DND-41 (cell line): ENCODE data around the gene SRMS.

ENCODE experiments used
- ATAC-seq: fragments of 200-7000 bp; cut with Tn5 transposase; 3 replicates; pipeline ENCODE4 v1.9.1; 2021; ENCODE audit warnings: low read depth; ENCODE audit not compliant: insufficient read depth
- DNase-seq: peaks from one replicate; pipeline ENCODE4 v3.0.0-alpha.2; 2020
- H2AFZ ChIP-seq: 2 replicates; pipeline ENCODE4 v1.6.0; 2012; ENCODE audit warnings: low read depth, low read length
- H3K27ac ChIP-seq: 2 replicates; pipeline ENCODE4 v1.5.1; 2012; ENCODE audit warnings: low read length, inconsistent platforms
- H3K27me3 ChIP-seq: fragments of 200-600 bp; sonication (generic); 2 replicates; pipeline ENCODE4 v1.6.0; 2012; ENCODE audit warnings: low read length, mild to moderate bottlenecking, inconsistent platforms; ENCODE audit not compliant: insufficient read depth, poor library complexity
- H3K36me3 ChIP-seq: 2 replicates; pipeline ENCODE4 v1.5.1; 2012; ENCODE audit warnings: low read length, inconsistent platforms; ENCODE audit not compliant: insufficient read depth
- H3K4me1 ChIP-seq: 2 replicates; pipeline ENCODE4 v1.5.1; 2012; ENCODE audit warnings: mild to moderate bottlenecking, low read length; ENCODE audit not compliant: insufficient read depth
- H3K4me2 ChIP-seq: 2 replicates; pipeline ENCODE4 v1.6.0; 2012; ENCODE audit warnings: mild to moderate bottlenecking, moderate library complexity, low read length, inconsistent platforms; ENCODE audit not compliant: insufficient read depth
- H3K4me3 ChIP-seq, 2 experiments: fragments of 200-600 bp in 1 of 2; shearing (Covaris generic) in 1 of 2; 2 replicates each; pipeline ENCODE4 v1.5.1; 2012 to 2016; ENCODE audit warnings: inconsistent platforms in 2 of 2, low read length in 2 of 2, mild to moderate bottlenecking in 2 of 2, low read depth in 1 of 2, moderate library complexity in 1 of 2
- H3K79me2 ChIP-seq: 2 replicates; pipeline ENCODE4 v1.6.0; 2012; ENCODE audit warnings: low read length, inconsistent platforms; ENCODE audit not compliant: insufficient read depth
- H3K9ac ChIP-seq: 2 replicates; pipeline ENCODE4 v1.6.0; 2012; ENCODE audit warnings: low read depth, mild to moderate bottlenecking, inconsistent platforms, low read length, moderate library complexity
- H3K9me3 ChIP-seq: 2 replicates; pipeline ENCODE4 v1.5.1; 2012; ENCODE audit warnings: low read length, moderate library complexity, mild to moderate bottlenecking, inconsistent platforms; ENCODE audit not compliant: insufficient read depth, severe bottlenecking
- H4K20me1 ChIP-seq: 2 replicates; pipeline ENCODE4 v1.6.0; 2012; ENCODE audit warnings: low read length; ENCODE audit not compliant: insufficient read depth
- EZH2 ChIP-seq: IDR thresholded peaks from 3 replicates; pipeline ENCODE4 v1.6.1; 2012; ENCODE audit warnings: borderline replicate concordance, low read depth, mild to moderate bottlenecking, moderate library complexity, low read length, inconsistent platforms; ENCODE audit not compliant: severe bottlenecking
- TF ChIP-seq, protein P1 (sequence below): IDR thresholded peaks from 2 replicates; pipeline ENCODE4 v1.5.1; 2012; ENCODE audit warnings: borderline replicate concordance, low read length, moderate library complexity, mild to moderate bottlenecking; ENCODE audit not compliant: poor library complexity, severe bottlenecking; ENCODE audit errors: extremely low read depth

SRMS gene

DNA sequence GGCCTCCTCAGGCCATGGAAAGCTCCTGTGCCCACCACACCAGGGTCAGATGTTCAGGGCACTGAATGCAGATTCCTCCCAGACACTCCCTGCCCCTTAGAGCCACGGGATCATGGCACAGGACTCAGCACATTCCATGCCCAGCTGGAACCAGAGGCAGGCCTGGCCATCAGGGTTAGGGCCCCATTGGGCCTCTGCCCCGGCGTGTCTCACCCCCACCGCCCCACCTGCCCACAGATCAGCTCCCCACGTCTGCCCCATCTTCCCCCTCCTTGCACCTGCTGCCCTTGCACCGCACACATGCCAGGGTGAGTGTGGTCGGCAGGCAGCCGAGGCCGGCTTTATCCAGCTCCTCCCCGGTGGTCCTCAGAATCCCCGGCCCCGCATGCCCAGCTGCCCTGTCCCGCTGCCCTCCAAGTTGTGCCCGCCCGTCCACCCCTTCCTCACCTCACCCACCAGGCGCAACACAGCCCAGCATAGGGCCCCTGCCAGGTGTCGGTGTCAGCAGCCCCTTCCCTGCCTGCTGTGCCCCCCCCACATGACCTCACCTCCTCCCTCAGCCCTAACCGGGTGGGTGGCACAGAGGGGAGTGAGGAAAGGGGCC, 2.2 kb upstream of the SRMS start:
- Histone ChIP-seq H3K27ac (no peak overlapping the region), H4K20me1 (peaks cover 8% of the 10 kb centered on the region; the same call in 1 of the 2 replicates), H3K9ac (no peak overlapping the region), H3K27me3 (peaks cover 4% of the 10 kb centered on the region), H3K9me3 (no peaks in the 10 kb centered on the region), H3K79me2 (no peaks in the 10 kb centered on the region), H3K4me2 (no peak overlapping the region), H3K4me3 (no peak overlapping the region), H3K36me3 (no peaks in the 10 kb centered on the region), H2AFZ (no peak overlapping the region), H3K4me1 (peaks cover 30% of the 10 kb centered on the region)
- TF ChIP-seq, protein P1, sequence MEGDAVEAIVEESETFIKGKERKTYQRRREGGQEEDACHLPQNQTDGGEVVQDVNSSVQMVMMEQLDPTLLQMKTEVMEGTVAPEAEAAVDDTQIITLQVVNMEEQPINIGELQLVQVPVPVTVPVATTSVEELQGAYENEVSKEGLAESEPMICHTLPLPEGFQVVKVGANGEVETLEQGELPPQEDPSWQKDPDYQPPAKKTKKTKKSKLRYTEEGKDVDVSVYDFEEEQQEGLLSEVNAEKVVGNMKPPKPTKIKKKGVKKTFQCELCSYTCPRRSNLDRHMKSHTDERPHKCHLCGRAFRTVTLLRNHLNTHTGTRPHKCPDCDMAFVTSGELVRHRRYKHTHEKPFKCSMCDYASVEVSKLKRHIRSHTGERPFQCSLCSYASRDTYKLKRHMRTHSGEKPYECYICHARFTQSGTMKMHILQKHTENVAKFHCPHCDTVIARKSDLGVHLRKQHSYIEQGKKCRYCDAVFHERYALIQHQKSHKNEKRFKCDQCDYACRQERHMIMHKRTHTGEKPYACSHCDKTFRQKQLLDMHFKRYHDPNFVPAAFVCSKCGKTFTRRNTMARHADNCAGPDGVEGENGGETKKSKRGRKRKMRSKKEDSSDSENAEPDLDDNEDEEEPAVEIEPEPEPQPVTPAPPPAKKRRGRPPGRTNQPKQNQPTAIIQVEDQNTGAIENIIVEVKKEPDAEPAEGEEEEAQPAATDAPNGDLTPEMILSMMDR, result no peak
- TF ChIP-seq EZH2, result no peak
- ATAC-seq (no peak), DNase-seq (no peak)

DNA sequence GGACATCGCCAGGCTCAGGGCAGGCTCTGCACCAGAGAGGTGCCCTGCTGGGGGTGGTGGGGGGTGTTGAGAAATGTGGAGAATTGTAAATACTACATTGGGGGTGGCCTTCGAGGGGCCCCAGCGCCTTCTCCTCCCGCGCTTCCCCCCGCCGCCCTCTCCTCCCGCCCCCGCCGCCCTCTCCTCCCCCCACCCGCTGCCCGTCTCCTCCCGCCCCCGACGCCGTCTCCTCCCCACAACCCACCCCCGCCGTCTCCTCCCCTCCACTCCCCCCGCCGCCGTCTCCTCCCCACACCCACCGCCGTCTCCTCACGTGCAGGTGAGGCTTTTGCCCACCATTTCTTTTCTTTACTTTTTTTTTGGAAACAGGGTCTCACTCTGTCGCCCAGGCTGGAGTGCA, 1.5 kb upstream of the SRMS start:
- H3K79me2 ChIP-seq, result no peaks in the 10 kb centered on the region
- H3K4me1 ChIP-seq, result peaks cover 22% of the 10 kb centered on the region
- H3K4me3 ChIP-seq, result no peak overlapping the region
- TF ChIP-seq EZH2, result no peak
- H3K27me3 ChIP-seq, result peaks cover 4% of the 10 kb centered on the region
- peaks cover 3% of the 10 kb centered on the region; the same call in 1 of the 2 replicates for H4K20me1 ChIP-seq
- H3K9me3 ChIP-seq, result no peaks in the 10 kb centered on the region
- no peak overlapping the region for H3K9ac ChIP-seq
- no peak for ATAC-seq
- no peak overlapping the region for H2AFZ ChIP-seq
- DNase-seq, result no peak
- H3K27ac ChIP-seq, result no peak overlapping the region
- H3K4me2 ChIP-seq, result no peak overlapping the region
- no peaks in the 10 kb centered on the region for H3K36me3 ChIP-seq

DNA sequence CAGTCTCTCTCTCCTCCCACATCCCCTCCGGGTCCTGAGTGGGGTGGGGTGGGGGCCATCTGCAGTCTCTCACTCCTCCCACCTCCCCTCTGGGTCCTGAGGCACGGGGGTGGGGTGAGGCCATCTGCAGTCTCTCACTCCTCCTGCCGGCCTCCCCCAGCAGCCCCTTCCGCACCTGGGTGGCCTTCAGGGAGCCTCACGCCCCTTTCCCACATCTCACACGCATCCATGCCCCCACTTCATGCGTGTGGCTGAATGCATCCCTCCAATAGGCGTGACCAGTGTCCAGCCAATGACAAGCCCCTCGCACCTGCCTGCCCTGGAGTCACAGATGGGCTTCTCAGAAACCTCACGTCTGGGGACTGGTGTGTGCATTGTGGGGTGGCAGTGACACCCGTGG, 993 bp upstream of the SRMS start:
- H2AFZ ChIP-seq, result no peak overlapping the region
- peaks cover 4% of the 10 kb centered on the region for H3K27me3 ChIP-seq

DNA sequence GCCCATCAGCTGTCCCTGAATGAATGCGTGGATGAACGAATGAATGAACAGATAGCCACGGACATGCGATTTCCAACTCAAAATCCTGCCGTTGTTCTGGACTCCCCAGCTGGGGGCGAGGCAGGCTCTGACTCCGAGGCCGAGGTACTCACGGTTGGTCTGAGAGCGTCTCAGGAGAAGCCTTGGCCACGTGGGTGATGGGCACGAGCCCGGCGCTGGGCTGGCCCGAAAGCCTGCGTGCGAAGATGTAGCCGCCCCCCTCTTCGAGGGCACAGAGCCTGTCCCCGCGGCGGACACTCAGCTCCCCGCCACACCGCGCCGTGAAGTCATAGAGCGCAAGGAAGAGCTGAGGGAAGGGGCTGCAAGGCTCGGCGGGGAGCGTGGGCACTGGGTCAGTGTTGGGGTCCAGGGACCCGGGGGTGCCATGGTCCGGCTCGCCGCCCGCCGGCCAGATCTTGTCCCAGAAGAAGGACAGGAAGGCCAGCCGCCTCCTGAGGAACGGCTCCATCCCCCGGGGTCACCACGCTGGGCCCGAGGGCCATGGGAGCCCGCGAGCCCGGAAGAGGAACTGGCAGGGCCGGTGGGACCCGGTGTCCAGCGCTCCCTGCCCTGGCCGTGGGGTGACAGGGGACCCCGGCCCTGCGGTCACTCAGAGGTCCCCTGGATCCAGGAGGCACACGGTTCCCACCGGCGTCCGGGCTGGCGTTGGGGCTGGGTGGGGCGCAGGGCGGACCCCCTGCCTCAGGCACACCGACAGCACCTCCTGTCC, 409 bp downstream of the SRMS start:
- H3K36me3 ChIP-seq, result no peaks in the 10 kb centered on the region
- H3K9ac ChIP-seq, result no peak overlapping the region
- H4K20me1 ChIP-seq, result peaks cover 7% of the 10 kb centered on the region
- DNase-seq (no peak), ATAC-seq (no peak)
- H3K9me3 ChIP-seq, result no peaks in the 10 kb centered on the region
- no peak overlapping the region for H2AFZ ChIP-seq
- H3K4me3 ChIP-seq, result no peak overlapping the region
- H3K27ac ChIP-seq, result no peak overlapping the region
- H3K4me1 ChIP-seq, result peaks cover 4% of the 10 kb centered on the region
- H3K79me2 ChIP-seq, result no peaks in the 10 kb centered on the region
- H3K27me3 ChIP-seq, result peaks cover 4% of the 10 kb centered on the region
- H3K4me2 ChIP-seq, result no peak overlapping the region
- TF ChIP-seq, protein P1, result no peak
- TF ChIP-seq EZH2, result no peak

More for the DNA sequence above, 993 bp upstream of the SRMS start:
- no peaks in the 10 kb centered on the region for H3K36me3 ChIP-seq
- no peak for TF ChIP-seq EZH2
- TF ChIP-seq, protein P1, result no peak
- no peak overlapping the region for H3K4me3 ChIP-seq
- ATAC-seq (no peak), DNase-seq (no peak)
- H3K9ac ChIP-seq, result no peak overlapping the region
- no peaks in the 10 kb centered on the region for H3K79me2 ChIP-seq
- H3K4me2 ChIP-seq, result no peak overlapping the region
- peaks cover 18% of the 10 kb centered on the region for H3K4me1 ChIP-seq
- no peaks in the 10 kb centered on the region for H3K9me3 ChIP-seq
- H3K27ac ChIP-seq, result no peak overlapping the region
- peaks cover 3% of the 10 kb centered on the region; the same call in 1 of the 2 replicates for H4K20me1 ChIP-seq
